Measurements from ENCODE around the gene AHDC1.

GRCh38 chr1:27519331-27520258, 84.3 kb downstream of the AHDC1 start:
- no peak for TF ChIP-seq GLIS3 (CRISPR knock-in tag; IDR thresholded peaks at IDR 0.05)
- TF ChIP-seq PATZ1 (CRISPR knock-in tag; IDR thresholded peaks at IDR 0.05; ENCODE audit: borderline replicate concordance), result no peak
- no peak for TF ChIP-seq ISL1 (CRISPR knock-in tag; IDR thresholded peaks at IDR 0.05)
- no peak for TF ChIP-seq RARB (CRISPR knock-in tag; IDR thresholded peaks at IDR 0.05)
- TF ChIP-seq ARNTL (CRISPR knock-in tag; IDR thresholded peaks at IDR 0.05; ENCODE audit: borderline replicate concordance, low read depth), result no peak
- no peak for TF ChIP-seq CREB5 (CRISPR knock-in tag; IDR thresholded peaks at IDR 0.05; ENCODE audit: low read depth)
- no peak for TF ChIP-seq POU6F1 (CRISPR knock-in tag; IDR thresholded peaks at IDR 0.05; ENCODE audit: borderline replicate concordance, low read depth)
- TF ChIP-seq CSRNP3 (CRISPR knock-in tag; IDR thresholded peaks at IDR 0.05), result no peak
- TF ChIP-seq ZNF70 (CRISPR knock-in tag; IDR thresholded peaks at IDR 0.05), result no peak
- TF ChIP-seq ESRRG (CRISPR knock-in tag; IDR thresholded peaks at IDR 0.05), result no peak
- TF ChIP-seq ZNF565 (CRISPR knock-in tag; conservative IDR thresholded peaks at IDR 0.05; ENCODE audit: low read depth), result no peak
- TF ChIP-seq CSDC2 (CRISPR knock-in tag; IDR thresholded peaks at IDR 0.05), result no peak
- TF ChIP-seq ZC3H10 (CRISPR knock-in tag; IDR thresholded peaks at IDR 0.05), result no peak
- no peak for TF ChIP-seq ZFP3 (CRISPR knock-in tag; IDR thresholded peaks at IDR 0.05)

Data from SK-N-SH treated with all-trans-retinoic acid at 6 μM for 48 hours (cell line).